Neural crest cell (in vitro differentiated cells): ENCODE results near the gene CDHR5. TPM values are rescaled to one million over a fixed set of nuclear protein-coding genes. Genes with fewer than 3 reads are reported as not detected.

Experiments
- DNase-seq: peaks from one replicate; pipeline ENCODE4 v3.0.0; 2021; ENCODE audit warnings: low read depth, mixed read lengths, low spot score
- H3K27ac Mint-ChIP-seq: one replicate; pipeline ENCODE4 v1.8.0; 2021; ENCODE audit warnings: mild to moderate bottlenecking, mixed read lengths; ENCODE audit not compliant: unreplicated experiment
- H3K27me3 Mint-ChIP-seq: 2 replicates; pipeline ENCODE4 v1.8.0; 2021; ENCODE audit warnings: low read depth, mild to moderate bottlenecking, mixed read lengths
- H3K36me3 Mint-ChIP-seq: 2 replicates; pipeline ENCODE4 v1.8.0; 2021; ENCODE audit warnings: low read depth, mild to moderate bottlenecking, mixed read lengths
- H3K4me1 Mint-ChIP-seq: 2 replicates; pipeline ENCODE4 v1.8.0; 2021; ENCODE audit warnings: mixed read lengths
- H3K4me3 Mint-ChIP-seq: one replicate; pipeline ENCODE4 v1.8.0; 2021; ENCODE audit warnings: mild to moderate bottlenecking, mixed read lengths
- H3K9me3 Mint-ChIP-seq: 2 replicates; pipeline ENCODE4 v1.8.0; 2021; ENCODE audit warnings: mixed read lengths
- total RNA-seq: library from RNA; stranded (reverse); gene quantifications from 2 replicates; pipeline ENCODE4 v1.2.1, GENCODE V29; 2021
- TF ChIP-seq, protein P1 (sequence below): fragments of 200-600 bp; sonication (generic); conservative IDR thresholded peaks from 2 replicates; pipeline ENCODE4 v1.5.0; 2021; ENCODE audit warnings: antibody characterized with exemption, mild to moderate bottlenecking

The CDHR5 gene
- total RNA-seq, 1 donor from 2014 or later: not detected

DNA sequence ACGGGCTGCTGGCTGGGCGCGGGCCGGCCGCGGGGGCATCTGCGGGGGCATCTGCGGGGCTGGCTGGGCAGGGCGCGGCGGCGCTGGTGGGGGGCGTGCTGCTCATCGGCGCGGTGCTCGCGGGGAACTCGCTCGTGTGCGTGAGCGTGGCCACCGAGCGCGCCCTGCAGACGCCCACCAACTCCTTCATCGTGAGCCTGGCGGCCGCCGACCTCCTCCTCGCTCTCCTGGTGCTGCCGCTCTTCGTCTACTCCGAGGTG is 12.5 kb upstream of the CDHR5 start:
- H3K27me3 Mint-ChIP-seq: peaks cover 71% of the 10 kb centered on the region
- no peak for DNase-seq
- no peaks in the 10 kb centered on the region for H3K9me3 Mint-ChIP-seq
- TF ChIP-seq, protein P1, sequence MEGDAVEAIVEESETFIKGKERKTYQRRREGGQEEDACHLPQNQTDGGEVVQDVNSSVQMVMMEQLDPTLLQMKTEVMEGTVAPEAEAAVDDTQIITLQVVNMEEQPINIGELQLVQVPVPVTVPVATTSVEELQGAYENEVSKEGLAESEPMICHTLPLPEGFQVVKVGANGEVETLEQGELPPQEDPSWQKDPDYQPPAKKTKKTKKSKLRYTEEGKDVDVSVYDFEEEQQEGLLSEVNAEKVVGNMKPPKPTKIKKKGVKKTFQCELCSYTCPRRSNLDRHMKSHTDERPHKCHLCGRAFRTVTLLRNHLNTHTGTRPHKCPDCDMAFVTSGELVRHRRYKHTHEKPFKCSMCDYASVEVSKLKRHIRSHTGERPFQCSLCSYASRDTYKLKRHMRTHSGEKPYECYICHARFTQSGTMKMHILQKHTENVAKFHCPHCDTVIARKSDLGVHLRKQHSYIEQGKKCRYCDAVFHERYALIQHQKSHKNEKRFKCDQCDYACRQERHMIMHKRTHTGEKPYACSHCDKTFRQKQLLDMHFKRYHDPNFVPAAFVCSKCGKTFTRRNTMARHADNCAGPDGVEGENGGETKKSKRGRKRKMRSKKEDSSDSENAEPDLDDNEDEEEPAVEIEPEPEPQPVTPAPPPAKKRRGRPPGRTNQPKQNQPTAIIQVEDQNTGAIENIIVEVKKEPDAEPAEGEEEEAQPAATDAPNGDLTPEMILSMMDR: no peak
- H3K27ac Mint-ChIP-seq: no peak overlapping the region
- H3K4me3 Mint-ChIP-seq: peak overlapping the region; percentile 66
- no peaks in the 10 kb centered on the region for H3K36me3 Mint-ChIP-seq
- peaks cover 16% of the 10 kb centered on the region for H3K4me1 Mint-ChIP-seq

DNA sequence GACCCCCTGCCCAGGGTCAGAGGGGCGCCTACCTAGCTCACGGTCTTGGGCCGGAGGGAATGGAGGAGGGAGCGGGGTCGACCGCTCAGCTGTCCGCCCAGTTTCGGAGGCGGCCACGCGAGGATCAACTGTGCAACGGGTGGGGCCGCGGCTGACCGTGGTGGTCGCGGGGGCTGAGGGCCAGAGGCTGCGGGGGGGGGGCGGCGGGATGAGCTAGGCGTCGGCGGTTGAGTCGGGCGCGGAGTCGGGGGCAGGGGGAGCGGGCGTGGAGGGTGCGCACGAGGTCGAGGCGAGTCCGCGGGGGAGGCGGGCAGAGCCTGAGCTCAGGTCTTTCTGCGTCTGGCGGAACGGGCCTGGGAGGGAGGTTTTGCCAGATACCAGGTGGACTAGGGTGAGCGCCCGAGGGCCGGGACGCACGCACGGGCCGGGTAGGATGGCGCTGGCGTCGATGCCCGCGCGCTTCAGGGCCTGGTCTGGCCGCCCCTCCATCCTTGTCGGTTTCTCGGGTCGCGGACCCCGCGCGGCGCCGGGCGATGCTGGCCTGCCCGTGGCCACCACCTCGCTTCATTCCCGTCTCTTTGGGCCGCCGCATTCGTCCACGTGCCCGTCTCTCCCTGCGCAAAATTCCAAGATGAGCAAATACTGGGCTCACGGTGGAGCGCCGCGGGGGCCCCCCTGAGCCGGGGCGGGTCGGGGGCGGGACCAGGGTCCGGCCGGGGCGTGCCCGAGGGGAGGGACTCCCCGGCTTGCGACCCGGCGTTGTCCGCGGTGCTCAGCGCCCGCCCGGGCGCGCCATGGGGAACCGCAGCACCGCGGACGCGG is 12.0 kb upstream of the CDHR5 start, which contains the start of gene DRD4:
Gene DRD4, plus strand, starts transcription at position 759 of the 822 bp plus-strand sequence. Its CDS starts 36 bp downstream, at position 795.
- no peaks in the 10 kb centered on the region for H3K36me3 Mint-ChIP-seq

DNA sequence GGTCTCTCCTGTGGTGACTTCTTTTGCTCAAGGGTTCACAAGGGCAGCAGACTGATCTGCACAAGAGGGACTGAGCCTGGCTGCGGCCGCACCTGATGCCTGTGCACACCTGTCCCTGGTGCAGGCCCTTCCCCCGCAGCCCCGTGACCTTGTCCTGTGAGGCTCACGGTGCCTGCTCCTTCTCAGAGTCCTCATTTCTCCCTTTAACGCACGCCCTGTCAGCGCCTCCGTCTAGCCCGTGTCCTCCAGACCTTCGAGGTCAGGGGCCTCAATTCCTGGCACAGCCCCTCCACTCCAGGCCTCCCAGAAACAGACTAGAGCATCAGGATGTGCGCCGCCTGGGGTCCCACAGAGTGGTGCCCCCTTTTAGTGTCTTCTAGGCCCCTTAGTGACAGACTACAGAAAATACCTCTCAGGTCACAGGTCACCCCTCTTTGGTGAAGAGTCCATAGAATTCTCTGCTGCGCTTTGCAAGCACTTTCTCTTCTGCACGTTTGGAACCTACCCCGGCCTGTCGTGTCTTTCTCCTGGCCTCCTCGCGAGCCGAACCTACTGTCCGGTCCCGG is 11.3 kb upstream of the CDHR5 start:
- Mint-ChIP-seq H3K9me3 (no peaks in the 10 kb centered on the region), H3K4me1 (peaks cover 16% of the 10 kb centered on the region), H3K4me3 (no peak overlapping the region), H3K36me3 (no peaks in the 10 kb centered on the region), H3K27ac (no peak overlapping the region), H3K27me3 (peaks cover 63% of the 10 kb centered on the region)
- TF ChIP-seq, protein P1: no peak
- no peak for DNase-seq

More for the DNA sequence above, 12.0 kb upstream of the CDHR5 start, which contains the start of gene DRD4:
- no peak for DNase-seq
- H3K4me3 Mint-ChIP-seq: peak within 1 kb of the TSS; percentile 66
- no peak within 1 kb of the TSS for H3K27ac Mint-ChIP-seq
- peaks cover 69% of the 10 kb centered on the region for H3K27me3 Mint-ChIP-seq
- TF ChIP-seq, protein P1: no peak
- H3K4me1 Mint-ChIP-seq: peaks cover 16% of the 10 kb centered on the region
- no peaks in the 10 kb centered on the region for H3K9me3 Mint-ChIP-seq

DNA sequence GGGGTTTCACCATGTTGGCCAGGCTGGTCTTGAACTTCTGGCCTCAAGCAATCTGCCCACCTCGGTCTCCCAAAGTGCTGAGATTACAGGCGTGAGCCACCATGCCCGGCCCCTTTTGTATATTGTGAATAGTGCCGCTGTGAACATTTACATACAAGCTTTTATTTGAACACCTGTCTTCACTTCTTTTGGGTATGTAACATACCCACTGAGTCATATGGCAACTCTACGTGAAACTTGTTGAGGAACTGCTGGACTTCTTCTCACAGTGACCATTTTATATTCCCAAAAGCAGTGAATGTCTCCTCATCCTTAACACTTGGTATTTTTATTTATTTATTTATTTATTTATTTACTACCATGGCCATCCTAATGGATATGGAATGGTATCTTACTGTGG is 6.1 kb upstream of the CDHR5 start:
- TF ChIP-seq, protein P1: no peak
- Mint-ChIP-seq H3K4me1 (peaks cover 11% of the 10 kb centered on the region), H3K4me3 (no peak overlapping the region), H3K27ac (no peak overlapping the region), H3K36me3 (peaks cover 6% of the 10 kb centered on the region), H3K27me3 (peaks cover 54% of the 10 kb centered on the region), H3K9me3 (no peaks in the 10 kb centered on the region)
- no peak for DNase-seq

DNA sequence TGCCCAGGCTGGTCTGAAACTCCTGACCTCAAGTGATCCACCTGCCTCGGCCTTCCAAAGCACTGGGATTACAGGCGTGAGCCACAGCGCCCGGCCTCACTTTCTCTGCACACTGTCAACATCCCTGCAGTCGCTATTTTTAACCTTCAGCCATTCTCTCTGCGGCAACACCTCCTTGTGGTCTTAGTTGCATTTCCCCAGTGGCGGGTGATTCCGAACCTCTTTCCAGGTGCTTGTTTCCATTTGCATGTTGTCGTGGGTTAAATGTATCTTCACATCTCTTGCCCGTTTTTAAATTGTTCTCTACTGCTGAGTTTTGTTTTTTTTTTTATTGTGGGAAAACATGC is 4.5 kb upstream of the CDHR5 start:
- Mint-ChIP-seq H3K9me3 (no peaks in the 10 kb centered on the region), H3K36me3 (peaks cover 6% of the 10 kb centered on the region), H3K4me3 (peak overlapping the region; percentile 80), H3K4me1 (peaks cover 11% of the 10 kb centered on the region), H3K27ac (no peak overlapping the region), H3K27me3 (peaks cover 46% of the 10 kb centered on the region)
- DNase-seq: no peak
- TF ChIP-seq, protein P1: no peak
